Measurements from ENCODE around the gene VANGL1.

- no peak for TF ChIP-seq CTCF (IDR thresholded peaks at IDR 0.05)
- no peak for TF ChIP-seq EP300 (IDR thresholded peaks at IDR 0.05)
- no peak for TF ChIP-seq POLR2A (IDR thresholded peaks at IDR 0.05)
Measured at GRCh38 chr1:115729756-115730155, 88.0 kb downstream of the VANGL1 start.
